Bronchial epithelial cell (primary cell): ENCODE results near the gene SDHA. TPM values are rescaled to one million over a fixed set of nuclear protein-coding genes. Genes with fewer than 3 reads are reported as not detected.
"Not testable (repeated sequence)": the region's sequence is repeated elsewhere in the genome, so short reads cannot be mapped to it uniquely, and the experiment has no call there.

ENCODE experiments used
- DNase-seq: peaks from one replicate; pipeline ENCODE4 v3.0.0-alpha.2; 2010; ENCODE audit warnings: low read depth
- FAIRE-seq: peaks from 2 replicates; lab custom pipeline; 2011; peaks lifted over from hg19 to GRCh38; lab: Jason Lieb, UNC
- H3K27me3 ChIP-seq: 2 replicates; pipeline ENCODE4 v1.5.1; 2011; ENCODE audit warnings: low read length; ENCODE audit not compliant: control insufficient read depth, insufficient read depth
- H3K36me3 ChIP-seq: 2 replicates; pipeline ENCODE4 v1.5.1; 2011; ENCODE audit warnings: low read length; ENCODE audit not compliant: control insufficient read depth, insufficient read depth
- H3K4me3 ChIP-seq: 2 replicates; pipeline ENCODE4 v1.5.1; 2011; ENCODE audit warnings: mild to moderate bottlenecking, low read depth, low read length, control low read depth
- total RNA-seq: library from RNA; depleted of rRNA; stranded (reverse); fragments of >200 nt; gene quantifications from 2 replicates; pipeline ENCODE4 v1.2.1, GENCODE V29; 2014
- TF ChIP-seq, protein P1 (sequence below): IDR thresholded peaks from 2 replicates; pipeline ENCODE4 v1.5.1; 2011; ENCODE audit warnings: mild to moderate bottlenecking, moderate library complexity, low read length, control low read depth, inconsistent platforms; ENCODE audit not compliant: insufficient read depth, severe bottlenecking

The SDHA gene
- total RNA-seq, 1 donor from 2014 or later: 136 TPM

DNA sequence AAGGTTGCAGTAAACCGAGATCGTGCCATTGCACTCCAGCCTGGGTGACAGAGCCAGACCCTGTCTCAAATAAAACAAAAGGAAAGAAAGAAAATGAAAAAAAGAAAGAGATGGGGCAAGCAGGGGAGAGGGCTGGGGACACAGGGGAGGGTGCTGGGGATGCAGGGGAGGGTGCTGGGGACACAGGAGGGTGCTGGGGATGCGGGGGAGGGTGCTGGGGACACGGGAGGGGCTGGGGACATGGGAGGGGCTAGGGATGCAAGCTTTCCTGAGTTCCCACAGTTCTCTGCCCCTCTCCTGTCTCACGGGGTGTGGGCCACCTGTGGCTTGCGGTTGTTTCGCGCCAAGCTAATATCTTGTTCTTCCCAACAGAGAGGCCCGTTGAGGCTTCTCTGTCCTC is 60.5 kb downstream of the SDHA start:
- Histone ChIP-seq H3K4me3 (no peak overlapping the region), H3K36me3 (peaks cover 10% of the 10 kb centered on the region), H3K27me3 (no peaks in the 10 kb centered on the region)
- TF ChIP-seq, protein P1, sequence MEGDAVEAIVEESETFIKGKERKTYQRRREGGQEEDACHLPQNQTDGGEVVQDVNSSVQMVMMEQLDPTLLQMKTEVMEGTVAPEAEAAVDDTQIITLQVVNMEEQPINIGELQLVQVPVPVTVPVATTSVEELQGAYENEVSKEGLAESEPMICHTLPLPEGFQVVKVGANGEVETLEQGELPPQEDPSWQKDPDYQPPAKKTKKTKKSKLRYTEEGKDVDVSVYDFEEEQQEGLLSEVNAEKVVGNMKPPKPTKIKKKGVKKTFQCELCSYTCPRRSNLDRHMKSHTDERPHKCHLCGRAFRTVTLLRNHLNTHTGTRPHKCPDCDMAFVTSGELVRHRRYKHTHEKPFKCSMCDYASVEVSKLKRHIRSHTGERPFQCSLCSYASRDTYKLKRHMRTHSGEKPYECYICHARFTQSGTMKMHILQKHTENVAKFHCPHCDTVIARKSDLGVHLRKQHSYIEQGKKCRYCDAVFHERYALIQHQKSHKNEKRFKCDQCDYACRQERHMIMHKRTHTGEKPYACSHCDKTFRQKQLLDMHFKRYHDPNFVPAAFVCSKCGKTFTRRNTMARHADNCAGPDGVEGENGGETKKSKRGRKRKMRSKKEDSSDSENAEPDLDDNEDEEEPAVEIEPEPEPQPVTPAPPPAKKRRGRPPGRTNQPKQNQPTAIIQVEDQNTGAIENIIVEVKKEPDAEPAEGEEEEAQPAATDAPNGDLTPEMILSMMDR: no peak
- no peak for DNase-seq
- no peak for FAIRE-seq

DNA sequence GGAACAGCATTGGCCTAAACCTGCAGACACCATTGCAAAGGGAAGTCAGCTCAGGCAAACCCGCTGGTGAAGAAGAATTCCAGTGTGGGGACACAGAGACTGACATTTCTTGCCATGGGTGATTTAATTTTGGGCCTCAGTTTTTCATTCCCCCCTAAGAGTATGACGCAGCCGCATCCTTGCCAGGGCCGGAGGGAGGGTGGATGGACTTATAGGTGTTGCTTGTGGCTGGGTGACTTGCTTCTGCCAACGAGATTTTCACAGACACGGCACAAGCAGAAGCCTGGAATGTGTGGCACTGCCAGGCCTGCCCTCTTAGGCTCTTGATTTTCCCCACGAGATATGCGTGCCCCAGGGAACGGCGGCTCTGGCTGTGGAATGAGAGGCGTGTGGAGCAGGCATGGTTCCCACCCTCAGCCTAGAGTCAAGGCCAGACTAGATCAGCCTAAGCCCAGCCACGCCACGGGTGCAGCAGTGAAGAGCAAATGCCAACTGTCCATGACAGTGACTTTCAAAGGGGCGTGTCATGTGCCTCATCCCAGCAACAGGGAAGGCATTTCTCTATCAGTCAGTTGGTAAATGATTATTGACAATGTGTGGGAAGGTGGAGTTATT is 61.0 kb downstream of the SDHA start:
- FAIRE-seq, DNase-seq, H3K36me3 ChIP-seq, H3K27me3 ChIP-seq, H3K4me3 ChIP-seq: not testable (repeated sequence)

DNA sequence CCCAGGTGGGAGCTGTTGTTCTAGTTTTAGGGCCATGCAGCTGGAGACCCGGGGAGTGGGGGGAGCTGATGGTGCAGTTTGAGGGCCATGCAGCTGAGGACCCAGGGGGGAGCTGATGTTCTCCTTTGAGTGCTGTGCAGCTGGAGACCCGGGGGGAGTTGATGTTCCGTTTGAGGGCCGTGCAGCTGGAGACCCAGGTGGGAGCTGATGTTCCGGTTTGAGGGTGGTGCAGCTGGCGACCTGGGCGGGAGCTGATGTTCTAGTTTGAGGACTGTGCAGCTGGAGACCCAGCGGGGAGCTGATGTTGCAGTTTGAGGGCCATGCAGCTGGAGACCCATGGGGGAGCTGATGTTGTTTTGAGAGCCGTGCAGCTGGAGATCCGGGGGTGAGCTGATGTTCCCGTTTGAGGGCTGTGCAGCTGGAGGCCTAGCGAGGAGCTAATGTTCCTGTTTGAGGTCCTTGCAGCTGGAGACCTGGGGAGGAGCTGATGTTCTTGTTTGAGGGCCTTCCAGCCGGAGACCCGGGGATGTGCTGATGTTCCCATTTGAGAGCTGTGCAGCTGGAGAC is 68.0 kb downstream of the SDHA start:
- no peak for FAIRE-seq
- peaks cover 3% of the 10 kb centered on the region for H3K36me3 ChIP-seq
- H3K4me3 ChIP-seq: no peak overlapping the region
- no peak for DNase-seq
- TF ChIP-seq, protein P1: no peak
- no peaks in the 10 kb centered on the region for H3K27me3 ChIP-seq

DNA sequence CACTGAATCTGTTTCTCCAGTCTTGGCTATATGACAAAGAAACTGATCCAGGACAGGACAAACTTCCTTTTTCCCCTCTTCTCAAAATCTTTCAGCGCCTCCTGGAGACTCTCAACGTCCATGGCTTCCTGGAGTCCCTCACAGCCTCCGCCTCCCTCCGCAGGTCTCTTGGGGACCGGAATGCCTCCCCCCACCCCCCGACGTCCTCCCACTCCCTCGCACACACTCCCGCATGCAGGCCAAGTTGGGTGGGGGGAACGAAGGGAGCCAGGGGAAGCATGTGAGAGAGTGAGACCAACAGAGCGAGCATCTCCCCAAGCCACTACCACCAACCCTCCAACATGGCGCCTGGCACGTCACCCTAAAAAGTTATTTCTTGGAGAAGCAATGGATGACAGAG is 72.1 kb downstream of the SDHA start:
- DNase-seq, H3K4me3 ChIP-seq, H3K27me3 ChIP-seq, H3K36me3 ChIP-seq, FAIRE-seq: not testable (repeated sequence)

DNA sequence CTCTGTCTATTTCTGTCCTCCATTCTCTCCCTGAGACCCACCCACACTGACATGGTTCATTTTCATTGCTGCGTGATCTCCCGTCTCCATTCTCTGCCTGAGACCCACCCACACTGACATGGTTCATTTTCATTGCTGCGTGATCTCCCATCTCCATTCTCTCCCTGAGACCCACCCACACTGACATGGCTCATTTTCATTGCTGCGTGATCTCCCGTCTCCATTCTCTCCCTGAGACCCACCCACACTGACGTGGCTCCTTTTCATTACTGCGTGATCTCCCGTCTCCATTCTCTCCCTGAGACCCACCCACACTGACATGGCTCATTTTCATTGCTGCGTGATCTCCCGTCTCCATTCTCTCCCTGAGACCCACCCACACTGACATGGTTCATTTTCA is 73.2 kb downstream of the SDHA start:
- not testable (repeated sequence) for FAIRE-seq, H3K36me3 ChIP-seq, DNase-seq, H3K27me3 ChIP-seq, H3K4me3 ChIP-seq

DNA sequence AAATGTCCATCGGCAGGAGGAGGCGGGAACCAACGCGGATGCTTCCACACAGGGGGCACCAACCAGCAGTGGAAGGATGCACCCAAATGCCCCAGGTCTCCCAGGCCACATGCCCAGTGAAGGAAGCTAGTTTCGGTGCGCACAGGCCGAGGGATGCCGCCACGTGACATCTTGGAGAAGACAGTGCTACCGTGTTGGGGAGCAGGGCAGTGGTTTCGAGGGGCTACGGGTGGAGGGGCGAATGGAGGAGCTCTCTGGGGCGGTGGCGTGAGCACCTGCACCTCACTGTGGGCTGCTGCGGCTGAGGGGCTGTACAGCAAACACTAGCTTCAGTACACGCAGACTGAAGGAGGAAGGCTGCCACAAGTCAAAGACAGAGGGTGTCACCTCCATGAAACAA is 76.7 kb downstream of the SDHA start:
- FAIRE-seq: not testable (repeated sequence)

DNA sequence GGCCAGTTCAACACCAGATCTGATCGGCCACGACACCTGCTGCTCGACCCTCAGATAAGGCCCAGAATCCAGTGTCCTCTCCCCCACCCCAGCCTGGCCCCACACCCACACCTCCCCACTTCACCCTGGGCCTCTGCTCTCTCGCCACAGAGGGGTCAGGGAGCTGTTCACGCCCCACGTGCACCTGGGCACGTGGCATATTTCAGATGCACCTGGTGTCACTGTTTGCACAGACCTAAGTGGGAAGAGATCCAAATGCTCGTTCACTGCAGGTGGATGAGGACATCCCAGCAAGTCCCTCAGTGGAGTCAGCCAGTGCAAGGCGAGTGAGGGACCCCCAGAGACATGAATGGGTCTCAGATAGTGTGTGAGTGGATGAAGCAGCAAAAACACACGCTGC is 78.1 kb downstream of the SDHA start:
- FAIRE-seq, DNase-seq, H3K36me3 ChIP-seq, H3K4me3 ChIP-seq, H3K27me3 ChIP-seq: not testable (repeated sequence)

More for the DNA sequence above, 76.7 kb downstream of the SDHA start:
- not testable (repeated sequence) for H3K27me3 ChIP-seq, H3K36me3 ChIP-seq, H3K4me3 ChIP-seq, DNase-seq

DNA sequence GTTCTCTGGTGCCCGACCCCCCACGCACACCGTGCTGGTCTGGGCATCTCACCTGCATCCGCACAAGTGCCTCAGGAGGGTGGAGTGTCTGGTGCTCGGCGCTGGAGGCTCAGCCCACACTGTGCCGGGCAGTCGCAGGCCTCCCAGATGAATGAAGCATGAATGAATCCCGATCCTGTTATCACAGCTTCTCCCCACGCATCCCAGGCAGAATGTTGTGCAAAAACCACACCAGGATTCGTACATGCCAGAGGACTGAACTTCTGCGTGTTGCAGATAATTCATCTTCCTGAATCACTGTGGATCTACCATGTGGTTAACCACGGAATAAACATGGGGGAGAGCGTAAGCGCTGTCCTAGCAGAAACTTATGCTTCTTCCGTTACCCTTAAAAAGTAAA is 78.8 kb downstream of the SDHA start:
- H3K4me3 ChIP-seq, H3K36me3 ChIP-seq, DNase-seq, FAIRE-seq, H3K27me3 ChIP-seq: not testable (repeated sequence)

DNA sequence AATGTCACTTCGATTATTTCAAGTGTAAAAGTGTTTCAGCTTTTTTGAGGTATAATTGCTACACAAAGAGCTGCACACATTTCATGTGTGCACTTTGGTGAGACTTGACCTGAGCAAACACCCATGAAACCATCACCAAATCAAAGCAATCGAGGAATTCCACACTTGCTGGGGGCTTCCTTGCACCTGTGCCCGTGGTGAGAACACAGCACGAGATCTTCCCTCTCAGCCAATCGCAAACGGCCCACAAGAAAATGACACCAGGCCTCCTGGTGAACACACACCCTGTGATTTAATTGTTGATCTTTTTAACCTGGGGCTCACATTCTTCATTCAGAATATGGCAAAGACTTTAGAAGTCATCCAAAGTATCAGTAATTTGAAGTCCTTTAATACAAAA is 79.3 kb downstream of the SDHA start:
- FAIRE-seq, H3K27me3 ChIP-seq: not testable (repeated sequence)

DNA sequence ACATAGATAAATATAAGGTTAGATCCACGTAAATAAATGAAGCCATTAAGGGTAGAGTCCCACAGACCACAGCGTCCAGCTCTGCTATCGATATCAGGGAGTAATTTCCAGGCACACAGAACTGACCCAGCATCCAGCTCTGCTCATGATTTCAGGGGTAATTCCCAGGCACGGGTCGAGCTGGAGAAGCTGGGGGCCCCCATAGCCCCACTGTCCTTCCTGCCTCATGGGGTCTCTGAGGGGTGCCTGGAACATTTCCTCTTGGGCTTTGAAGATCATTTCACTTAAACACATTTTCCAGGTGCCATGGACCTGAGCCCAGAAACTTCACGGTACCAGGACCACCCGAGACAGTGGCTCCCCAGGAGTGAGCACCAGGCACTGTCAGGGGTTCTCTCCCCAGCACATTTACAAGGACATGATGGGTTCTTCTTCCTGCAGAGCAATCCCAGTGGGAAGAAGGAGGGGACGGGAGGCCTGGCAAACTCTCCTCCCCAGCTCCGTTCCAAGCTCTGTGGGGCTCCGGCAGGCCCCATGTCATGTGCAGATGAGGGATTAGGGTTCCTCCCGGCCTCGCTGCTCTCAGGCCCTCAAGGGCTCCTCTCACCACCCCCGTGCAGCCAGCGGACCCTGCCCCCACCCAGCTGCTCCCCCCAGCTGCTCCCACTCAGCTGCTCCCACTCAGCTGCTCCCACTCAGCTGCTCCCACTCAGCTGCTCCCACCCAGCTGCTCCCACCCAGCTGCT is 80.0 kb downstream of the SDHA start:
- H3K27me3 ChIP-seq, DNase-seq, H3K36me3 ChIP-seq, H3K4me3 ChIP-seq, FAIRE-seq: not testable (repeated sequence)

More for the DNA sequence above, 79.3 kb downstream of the SDHA start:
- DNase-seq, H3K4me3 ChIP-seq, H3K36me3 ChIP-seq: not testable (repeated sequence)
